Activated T-helper 1 cell treated with anti-CD3 and anti-CD28 coated beads, Interleukin-2, amount 50 U/mL, for 16 hours (primary cell): ENCODE measurements around the gene SGSM2.

ENCODE experiments used
- DNase-seq, 2 donors: peaks; one replicate each; pipeline ENCODE4 v3.0.0-alpha.2; 2020; ENCODE audit warnings: low read depth in 1 of 2, low spot score in 1 of 2

Gene SGSM2

DNA sequence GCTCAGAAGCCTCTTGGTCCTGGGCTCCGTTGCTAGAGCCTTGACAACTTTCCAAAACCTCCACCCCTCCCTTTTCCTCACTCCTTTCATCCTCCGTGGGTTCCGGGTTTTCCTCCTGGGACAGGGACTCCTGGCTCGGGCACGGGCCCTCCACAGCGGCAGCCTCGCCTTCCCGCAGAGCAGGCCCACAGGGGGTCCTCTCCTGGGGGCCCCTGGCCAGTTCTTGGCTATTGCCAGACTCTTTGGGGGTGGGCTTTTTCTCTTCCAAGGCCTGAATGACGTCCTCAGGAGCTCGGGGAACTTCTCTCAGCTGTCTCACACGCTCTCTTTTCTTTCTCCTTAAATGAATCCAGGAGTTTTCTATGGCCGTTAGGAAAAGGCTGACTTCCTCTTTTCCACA is 82.9 kb downstream of the SGSM2 start:
- DNase-seq = no peak

DNA sequence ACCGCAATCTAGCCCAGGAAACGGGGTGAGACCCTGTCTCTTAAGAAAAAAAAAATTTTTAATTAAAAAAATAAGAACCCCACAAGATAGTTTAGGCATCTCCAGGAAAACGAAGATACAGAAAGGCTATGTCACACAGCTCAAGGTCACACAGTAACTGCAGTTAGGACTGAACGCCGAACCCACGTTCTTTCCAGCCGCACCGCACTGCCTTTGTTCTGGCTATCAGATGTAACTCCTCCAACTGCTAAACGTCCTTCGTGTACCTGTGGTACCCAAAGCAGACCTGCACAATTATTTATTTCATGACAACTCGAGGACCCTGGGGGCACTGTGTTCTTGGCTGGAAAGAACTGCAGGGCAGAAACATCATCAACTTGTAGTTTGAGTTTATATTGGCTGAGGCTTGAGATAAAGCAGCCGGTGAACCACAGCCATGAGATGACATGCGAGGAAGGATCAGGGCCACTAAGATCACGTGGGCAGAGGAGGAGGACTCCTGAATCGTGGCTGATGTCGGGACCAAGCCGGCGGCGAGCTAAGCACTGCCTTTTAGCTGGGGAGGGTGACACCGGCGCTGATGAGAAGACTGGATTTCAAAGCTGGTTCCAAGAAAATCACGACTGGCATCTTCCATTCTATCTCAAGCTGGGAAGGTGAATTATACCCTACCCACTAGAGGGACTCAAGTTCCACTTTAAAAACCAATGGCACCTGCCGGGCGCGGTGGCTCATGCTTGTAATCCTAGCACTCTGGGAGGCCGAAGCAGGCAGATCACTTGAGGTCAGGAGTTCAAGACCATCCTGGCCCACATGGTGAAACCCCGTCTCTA is 84.2 kb downstream of the SGSM2 start:
- DNase-seq = no peak

DNA sequence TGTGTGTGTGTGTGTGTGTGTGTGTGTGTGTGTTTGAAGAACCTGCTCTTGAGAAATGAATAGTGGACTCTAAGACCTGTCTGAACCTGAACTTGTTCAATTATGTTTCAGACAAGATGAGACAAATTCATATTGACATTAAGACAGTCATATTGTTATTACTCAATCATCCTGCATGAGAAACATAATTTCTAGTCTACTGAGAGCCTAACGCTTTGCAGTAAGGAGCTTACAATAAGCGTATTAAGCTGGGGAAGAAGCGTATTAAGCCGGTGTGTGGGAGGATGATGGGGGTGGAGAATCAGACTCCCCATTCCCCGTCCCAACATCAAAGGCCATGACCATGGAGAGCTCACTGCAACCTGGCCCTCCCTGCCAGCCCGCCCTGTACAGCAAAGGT is 86.0 kb downstream of the SGSM2 start:
- DNase-seq = no peak

DNA sequence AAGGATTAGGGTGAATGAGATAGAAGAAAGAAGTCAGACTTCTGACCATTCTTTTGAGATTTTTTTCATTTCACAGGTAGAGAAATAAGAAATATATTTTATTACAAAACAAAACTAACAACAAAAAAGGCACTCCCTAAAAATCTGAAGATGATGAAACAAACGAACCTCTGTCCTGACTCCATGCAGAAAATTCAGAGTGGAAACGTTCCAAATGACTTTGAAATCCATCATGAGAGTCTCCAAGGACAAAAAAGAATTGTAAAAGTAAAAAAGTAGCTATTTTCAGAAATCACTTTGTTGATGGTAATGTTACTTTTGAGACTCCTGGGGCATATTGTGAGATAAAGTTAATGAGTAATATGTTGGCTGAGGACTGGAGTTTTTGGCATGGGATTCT is 89.9 kb downstream of the SGSM2 start:
- no peak for DNase-seq

DNA sequence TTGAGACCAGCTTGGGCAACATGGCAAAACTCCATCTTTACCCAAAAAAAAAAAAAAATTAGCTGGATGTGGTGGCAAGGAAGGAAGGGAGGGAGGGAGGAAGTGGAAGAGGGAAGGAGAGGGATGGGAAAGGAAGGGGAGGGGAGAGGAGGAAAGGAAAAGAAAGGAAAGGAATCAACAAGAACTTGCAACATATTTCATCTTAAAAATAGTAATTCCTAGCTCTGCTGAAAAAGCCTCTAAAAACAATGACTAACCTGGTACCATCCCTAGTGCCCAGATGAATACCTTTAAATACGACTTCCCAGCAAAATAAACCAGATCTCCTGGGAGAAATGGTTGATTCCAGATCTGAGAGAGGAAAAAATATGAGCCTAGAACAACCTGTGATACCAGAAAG is 90.6 kb downstream of the SGSM2 start:
- no peak for DNase-seq
